ENCODE data around the gene TBC1D20. TPM values are rescaled to one million over a fixed set of nuclear protein-coding genes. Genes with fewer than 3 reads are reported as not detected.

Gene TBC1D20
- total and polyA plus RNA-seq, 7 donors, result 16.6 to 31.4 (median 28.3) TPM

- peaks cover 3% of the 10 kb centered on the region for H3K4me1 ChIP-seq
- TF ChIP-seq CTCF (IDR thresholded peaks at IDR 0.05), result no peak
- H3K27me3 ChIP-seq (ENCODE audit: insufficient read depth in 3 of 3, low read length in 2 of 3), result no peaks in the 10 kb centered on the region
- ATAC-seq (no peak), DNase-seq (no peak)
- no peaks in the 10 kb centered on the region for H3K9me3 ChIP-seq
- intact Hi-C loops (cut with DNase I), result no loop called here
- peaks cover 4 to 84% of the 10 kb centered on the region in 2 donors for H3K36me3 ChIP-seq (ENCODE audit: insufficient read depth in 1 of 2, low read depth in 1 of 2)
- H3K4me3 ChIP-seq, result no peak overlapping the region
- H3K27ac ChIP-seq, result no peak overlapping the region
- WGBS, 3 donors, result 89 to 94% (median 91%) methylated on average over 13 to 14 of the region's 14 CpGs
Observed at GRCh38 chr20:427849-428657, 34.3 kb downstream of the TBC1D20 start.

GRCh38 chr20:427401-427800 lies 34.9 kb downstream of the TBC1D20 start:
- no peaks in the 10 kb centered on the region for H3K9me3 ChIP-seq
- H3K4me1 ChIP-seq, result no peaks in the 10 kb centered on the region
- peaks cover 4 to 84% of the 10 kb centered on the region in 2 donors for H3K36me3 ChIP-seq (ENCODE audit: insufficient read depth in 1 of 2, low read depth in 1 of 2)
- DNase-seq (no peak), ATAC-seq (no peak)
- no peaks in the 10 kb centered on the region for H3K27me3 ChIP-seq (ENCODE audit: insufficient read depth in 3 of 3, low read length in 2 of 3)
- H3K27ac ChIP-seq, result no peak overlapping the region
- TF ChIP-seq CTCF (IDR thresholded peaks at IDR 0.05), result no peak
- 84 to 88% (median 85%) methylated on average over 4 of the region's 4 CpGs for WGBS, 3 donors
- H3K4me3 ChIP-seq, result no peak overlapping the region
- intact Hi-C loops (cut with DNase I), result no loop called here

- intact Hi-C loops (cut with DNase I), result no loop called here
- TF ChIP-seq CTCF (IDR thresholded peaks at IDR 0.05), result no peak
- WGBS, 3 donors, result 95 to 97% (median 96%) methylated on average over 2 of the region's 2 CpGs
Observed at GRCh38 chr20:426566-426965, 35.8 kb downstream of the TBC1D20 start.

GRCh38 chr20:421685-422250 lies 40.6 kb downstream of the TBC1D20 start:
- Histone ChIP-seq H3K4me3 (no peak overlapping the region), H3K4me1 (peaks cover 13% of the 10 kb centered on the region), H3K27me3 (ENCODE audit: insufficient read depth in 3 of 3, low read length in 2 of 3) (no peaks in the 10 kb centered on the region), H3K9me3 (no peaks in the 10 kb centered on the region), H3K27ac (no peak overlapping the region), H3K36me3 (ENCODE audit: insufficient read depth in 1 of 2, low read depth in 1 of 2) (peaks cover 7 to 72% of the 10 kb centered on the region in 2 donors)
- intact Hi-C loops (cut with DNase I), result no loop called here
- TF ChIP-seq CTCF (IDR thresholded peaks at IDR 0.05), result no peak
- 97 to 99% (median 97%) methylated on average over 8 of the region's 8 CpGs for WGBS, 3 donors
- no peak for DNase-seq
- ATAC-seq, result no peak

More at GRCh38 chr20:426566-426965, 35.8 kb downstream of the TBC1D20 start:
- DNase-seq (no peak), ATAC-seq (no peak)
- Histone ChIP-seq H3K9me3 (no peaks in the 10 kb centered on the region), H3K4me3 (no peak overlapping the region), H3K27ac (no peak overlapping the region), H3K4me1 (no peaks in the 10 kb centered on the region), H3K36me3 (ENCODE audit: insufficient read depth in 1 of 2, low read depth in 1 of 2) (peaks cover 4 to 84% of the 10 kb centered on the region in 2 donors), H3K27me3 (ENCODE audit: insufficient read depth in 3 of 3, low read length in 2 of 3) (no peaks in the 10 kb centered on the region)
